Measurements from ENCODE around the gene CHD1.

Gene CHD1

DNA sequence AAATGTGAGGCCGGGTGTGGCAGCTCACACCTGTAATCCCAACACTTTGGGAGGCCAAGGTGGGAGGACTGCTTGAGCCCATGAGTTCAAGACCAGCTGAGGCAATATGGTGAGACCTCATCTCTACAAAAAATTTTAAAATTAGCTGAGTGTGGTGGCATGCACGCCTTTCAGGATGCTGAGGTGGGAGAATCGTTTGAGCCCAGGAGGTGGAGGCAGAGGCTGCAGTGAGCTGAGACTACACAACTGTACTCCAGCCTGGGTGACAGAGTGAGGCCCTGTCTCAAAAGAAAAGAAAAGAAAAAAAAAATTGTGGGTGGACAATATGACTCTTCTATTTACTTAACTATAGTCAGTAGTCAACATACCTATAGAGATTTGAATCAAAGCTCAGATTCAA lies 4.8 kb downstream of the CHD1 start:
- DNase-seq (no peak), ATAC-seq (no peak)
- H3K27ac Mint-ChIP-seq: peak overlapping the region in 1 of 2 donors; percentile 57
- H3K4me3 Mint-ChIP-seq: peak overlapping the region in 1 of 2 donors; percentile 51
- peaks cover 40% of the 10 kb centered on the region for H3K4me1 Mint-ChIP-seq
- H3K27me3 Mint-ChIP-seq: no peaks in the 10 kb centered on the region
- no peaks in the 10 kb centered on the region for H3K9me3 Mint-ChIP-seq

DNA sequence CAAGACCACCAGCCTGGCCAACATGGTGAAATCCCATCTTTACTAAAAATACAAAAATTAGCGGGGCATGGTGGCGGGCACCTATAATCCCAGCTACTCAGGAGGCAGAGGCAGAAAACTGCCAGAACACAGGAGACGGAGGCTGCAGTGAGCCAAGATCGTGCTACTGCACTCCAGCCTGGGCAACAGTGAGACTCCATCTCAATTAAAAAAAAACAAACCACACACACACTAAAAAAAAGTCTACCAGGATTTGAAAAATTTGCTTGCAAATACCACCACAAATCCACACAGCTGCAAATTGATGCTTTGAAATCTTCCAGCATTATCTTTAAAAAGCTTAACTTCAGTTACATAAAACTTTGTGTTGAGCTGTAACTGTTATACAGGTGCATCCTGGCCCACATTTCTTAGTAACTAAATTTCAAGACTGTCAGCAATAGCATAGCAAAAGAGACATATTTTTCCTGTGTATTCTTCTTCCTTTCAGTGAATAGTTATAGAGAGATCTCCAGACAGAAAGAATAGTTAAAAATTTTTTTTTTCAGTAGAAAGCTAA lies 6.8 kb downstream of the CHD1 start:
- DNase-seq (no peak), ATAC-seq (no peak)
- H3K27me3 Mint-ChIP-seq: no peaks in the 10 kb centered on the region
- H3K4me3 Mint-ChIP-seq: peak overlapping the region; percentile 42 to 58
- H3K27ac Mint-ChIP-seq: peak overlapping the region in 1 of 2 donors; percentile 35
- peaks cover 59% of the 10 kb centered on the region for H3K4me1 Mint-ChIP-seq
- H3K9me3 Mint-ChIP-seq: no peaks in the 10 kb centered on the region

DNA sequence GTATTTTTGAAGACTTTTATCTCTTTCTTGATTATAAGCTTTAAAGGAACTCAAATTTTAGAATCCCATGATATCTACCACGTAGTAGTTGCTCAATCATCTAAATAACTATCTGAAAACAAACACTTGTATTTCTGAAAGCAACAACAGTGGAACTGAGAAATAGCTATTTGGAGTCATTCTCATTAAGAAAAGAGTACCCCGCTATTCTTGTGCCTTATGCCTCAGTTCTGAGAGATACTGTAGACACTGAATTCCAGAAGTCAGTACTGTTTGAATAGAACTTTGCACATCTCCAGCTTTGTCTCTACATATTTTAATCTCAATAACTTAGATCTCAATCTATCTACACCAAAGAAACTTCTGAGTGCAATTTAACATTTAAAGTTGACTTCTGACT lies 11.4 kb downstream of the CHD1 start:
- no peak for DNase-seq
- H3K27ac Mint-ChIP-seq: no peak overlapping the region
- ATAC-seq: no peak
- H3K4me3 Mint-ChIP-seq: no peak overlapping the region
- peaks cover 63% of the 10 kb centered on the region for H3K4me1 Mint-ChIP-seq
- H3K27me3 Mint-ChIP-seq: no peaks in the 10 kb centered on the region
- no peaks in the 10 kb centered on the region for H3K9me3 Mint-ChIP-seq

GRCh38 chr5:98916540-98916939 lies 12.3 kb downstream of the CHD1 start:
- Mint-ChIP-seq H3K27me3 (no peaks in the 10 kb centered on the region), H3K9me3 (no peaks in the 10 kb centered on the region), H3K4me3 (no peak overlapping the region), H3K27ac (peak overlapping the region in 1 of 2 donors; percentile 47), H3K4me1 (peaks cover 57% of the 10 kb centered on the region)
- no peak for DNase-seq
- ATAC-seq: no peak

- H3K4me1 Mint-ChIP-seq: peaks cover 62% of the 10 kb centered on the region
- H3K9me3 Mint-ChIP-seq: no peaks in the 10 kb centered on the region
- peak; percentile 57 for ATAC-seq
- H3K27me3 Mint-ChIP-seq: no peaks in the 10 kb centered on the region
- DNase-seq: no peak
- no peak overlapping the region for H3K4me3 Mint-ChIP-seq
- no peak overlapping the region for H3K27ac Mint-ChIP-seq
Observed at GRCh38 chr5:98913911-98914310, 14.9 kb downstream of the CHD1 start.

- H3K27ac Mint-ChIP-seq: no peak overlapping the region
- ATAC-seq (peak; percentile 90), DNase-seq (no peak)
- no peak overlapping the region for H3K4me3 Mint-ChIP-seq
- H3K4me1 Mint-ChIP-seq: peaks cover 57% of the 10 kb centered on the region
- no peaks in the 10 kb centered on the region for H3K27me3 Mint-ChIP-seq
- H3K9me3 Mint-ChIP-seq: no peaks in the 10 kb centered on the region
Observed at GRCh38 chr5:98911280-98912040, 17.3 kb downstream of the CHD1 start.

DNA sequence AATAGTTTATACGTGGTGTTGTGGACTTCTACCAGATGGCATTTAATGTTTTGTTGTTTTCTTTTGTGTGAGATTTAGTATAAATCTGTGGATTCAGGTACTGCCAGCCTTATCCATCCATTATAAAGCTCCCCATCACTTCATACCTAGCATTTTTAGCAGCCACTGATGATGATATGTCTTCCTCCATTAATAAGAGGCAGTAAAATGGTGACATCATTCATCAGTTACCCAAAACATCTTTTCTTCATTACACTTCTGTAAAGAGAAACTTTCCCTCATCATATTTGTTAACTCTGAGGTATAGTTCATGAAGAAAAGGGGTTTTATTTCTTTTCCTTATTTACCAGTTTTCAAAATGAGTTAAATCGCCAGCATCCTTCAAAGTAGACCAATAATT lies 19.4 kb downstream of the CHD1 start:
- Mint-ChIP-seq H3K9me3 (no peaks in the 10 kb centered on the region), H3K4me3 (no peak overlapping the region), H3K27ac (no peak overlapping the region), H3K4me1 (peaks cover 52% of the 10 kb centered on the region), H3K27me3 (no peaks in the 10 kb centered on the region)
- ATAC-seq (no peak), DNase-seq (no peak)

DNA sequence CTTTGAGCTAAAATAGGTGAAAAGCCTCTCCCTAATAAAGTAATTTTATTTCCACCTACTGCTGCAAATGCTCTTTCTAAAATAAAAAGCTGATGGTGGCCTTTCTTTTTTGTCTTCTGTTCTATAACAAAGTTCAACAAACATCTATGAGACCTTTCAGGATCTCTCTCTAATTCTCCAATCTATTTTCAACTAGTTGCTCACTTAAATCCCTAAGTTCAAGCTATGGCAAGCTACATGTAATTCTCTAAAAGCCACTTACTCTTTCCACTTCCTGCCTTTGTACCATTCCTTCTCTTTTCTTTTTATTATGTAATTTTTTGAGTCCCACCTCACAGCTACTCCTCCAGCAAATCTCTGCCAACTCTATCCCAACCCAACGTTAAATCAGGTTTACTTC lies 20.9 kb downstream of the CHD1 start:
- H3K4me1 Mint-ChIP-seq: peaks cover 44% of the 10 kb centered on the region
- no peaks in the 10 kb centered on the region for H3K27me3 Mint-ChIP-seq
- H3K9me3 Mint-ChIP-seq: no peaks in the 10 kb centered on the region
- peak overlapping the region; percentile 8 to 85 for H3K27ac Mint-ChIP-seq
- ATAC-seq (no peak), DNase-seq (no peak)
- no peak overlapping the region for H3K4me3 Mint-ChIP-seq

- ATAC-seq (no peak), DNase-seq (no peak)
- Mint-ChIP-seq H3K9me3 (no peaks in the 10 kb centered on the region), H3K27ac (no peak overlapping the region), H3K4me3 (no peak overlapping the region), H3K27me3 (no peaks in the 10 kb centered on the region), H3K4me1 (peaks cover 44% of the 10 kb centered on the region)
Observed at GRCh38 chr5:98906756-98907355, 22.0 kb downstream of the CHD1 start.

DNA sequence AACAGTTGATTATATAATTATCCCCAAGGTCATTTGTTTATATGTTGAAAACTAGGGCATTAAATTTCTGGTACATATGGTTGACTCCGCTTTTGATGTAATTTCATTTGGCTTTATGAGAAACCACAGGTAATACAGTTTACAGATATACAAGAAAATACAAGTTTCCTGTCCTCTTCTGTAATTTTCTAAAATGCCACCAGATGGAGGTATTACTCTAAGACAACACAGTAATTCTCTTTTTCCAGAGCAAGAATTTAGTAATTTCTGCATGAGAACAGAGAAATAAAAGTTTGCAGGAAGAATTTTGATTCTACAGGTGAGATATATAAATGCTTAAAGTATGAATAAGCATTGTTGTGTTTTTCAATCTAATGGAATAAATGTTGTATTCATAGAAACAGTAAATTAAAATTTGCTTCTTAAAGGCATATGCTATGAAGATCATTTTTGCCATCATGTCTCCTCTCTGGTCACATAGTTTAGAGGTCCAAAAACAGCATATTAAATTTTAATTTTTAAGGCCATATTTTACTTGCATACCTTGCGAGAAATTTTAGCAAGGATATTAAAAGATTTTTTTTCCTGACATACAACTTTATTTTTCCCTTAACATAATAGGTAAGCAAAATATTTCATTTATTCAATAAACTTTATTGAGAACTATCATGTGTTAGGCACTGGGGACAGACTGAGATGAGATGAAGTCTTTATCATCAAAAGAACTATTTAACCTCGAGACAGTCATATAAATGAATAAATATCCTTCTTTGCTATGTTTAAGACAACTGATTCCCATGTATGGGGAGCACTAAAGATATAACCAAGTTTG lies 22.7 kb downstream of the CHD1 start:
- Mint-ChIP-seq H3K4me3 (no peak overlapping the region), H3K27me3 (no peaks in the 10 kb centered on the region), H3K27ac (no peak overlapping the region), H3K4me1 (peaks cover 38% of the 10 kb centered on the region), H3K9me3 (no peaks in the 10 kb centered on the region)
- no peak for DNase-seq
- peak; percentile 50 for ATAC-seq

- DNase-seq: no peak
- no peaks in the 10 kb centered on the region for H3K27me3 Mint-ChIP-seq
- H3K9me3 Mint-ChIP-seq: no peaks in the 10 kb centered on the region
- no peak overlapping the region for H3K4me3 Mint-ChIP-seq
- ATAC-seq: no peak
- peaks cover 28% of the 10 kb centered on the region for H3K4me1 Mint-ChIP-seq
- no peak overlapping the region for H3K27ac Mint-ChIP-seq
Observed at GRCh38 chr5:98904780-98905179, 24.0 kb downstream of the CHD1 start.

DNA sequence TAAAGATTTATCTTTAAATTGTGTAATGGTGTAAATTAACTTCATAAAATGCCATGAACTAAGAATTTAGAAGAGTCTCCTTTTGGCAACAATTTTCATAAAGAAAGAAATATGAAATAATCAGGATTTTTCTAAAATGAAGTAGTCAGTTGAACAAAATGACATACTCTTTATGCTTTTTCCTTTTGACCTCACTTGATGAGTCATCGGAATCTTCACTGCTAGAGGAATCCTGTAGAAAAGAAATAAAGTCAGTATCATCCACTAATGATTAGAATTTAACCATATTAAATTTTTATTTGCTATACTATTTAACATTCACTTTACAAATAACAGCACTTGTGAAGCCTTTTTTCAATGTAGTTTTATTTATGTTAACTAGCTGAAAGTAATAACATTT lies 26.1 kb downstream of the CHD1 start:
- ATAC-seq: no peak
- Mint-ChIP-seq H3K4me3 (no peak overlapping the region), H3K27ac (no peak overlapping the region), H3K4me1 (peaks cover 20% of the 10 kb centered on the region), H3K9me3 (no peaks in the 10 kb centered on the region), H3K27me3 (no peaks in the 10 kb centered on the region)
- DNase-seq: no peak

- DNase-seq (no peak), ATAC-seq (no peak)
- Mint-ChIP-seq H3K27me3 (no peaks in the 10 kb centered on the region), H3K4me3 (no peak overlapping the region), H3K4me1 (peaks cover 8% of the 10 kb centered on the region), H3K9me3 (no peaks in the 10 kb centered on the region), H3K27ac (peak overlapping the region in 1 of 2 donors; percentile 78)
Observed at GRCh38 chr5:98899456-98899855, 29.4 kb downstream of the CHD1 start.

DNA sequence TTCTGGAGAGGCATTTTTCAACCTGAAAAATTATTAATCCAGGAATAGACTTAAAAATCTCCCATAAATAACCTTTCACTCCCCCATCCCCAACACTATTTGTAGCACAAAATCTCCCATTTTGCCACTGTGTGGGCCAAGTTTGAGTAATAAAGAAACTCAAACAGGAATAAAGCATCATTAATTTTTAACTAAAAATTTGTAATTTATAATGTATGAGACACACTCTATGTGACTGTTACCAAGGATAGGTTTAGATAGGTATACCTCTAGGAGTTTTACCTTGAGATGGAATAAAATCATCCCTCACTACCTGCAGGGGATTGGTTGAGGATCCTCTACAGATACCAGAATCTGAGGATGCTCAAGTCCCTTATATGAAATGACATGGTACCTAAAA lies 30.1 kb downstream of the CHD1 start:
- peaks cover 8% of the 10 kb centered on the region for H3K4me1 Mint-ChIP-seq
- no peak overlapping the region for H3K27ac Mint-ChIP-seq
- no peaks in the 10 kb centered on the region for H3K27me3 Mint-ChIP-seq
- DNase-seq (no peak), ATAC-seq (no peak)
- no peaks in the 10 kb centered on the region for H3K9me3 Mint-ChIP-seq
- no peak overlapping the region for H3K4me3 Mint-ChIP-seq

DNA sequence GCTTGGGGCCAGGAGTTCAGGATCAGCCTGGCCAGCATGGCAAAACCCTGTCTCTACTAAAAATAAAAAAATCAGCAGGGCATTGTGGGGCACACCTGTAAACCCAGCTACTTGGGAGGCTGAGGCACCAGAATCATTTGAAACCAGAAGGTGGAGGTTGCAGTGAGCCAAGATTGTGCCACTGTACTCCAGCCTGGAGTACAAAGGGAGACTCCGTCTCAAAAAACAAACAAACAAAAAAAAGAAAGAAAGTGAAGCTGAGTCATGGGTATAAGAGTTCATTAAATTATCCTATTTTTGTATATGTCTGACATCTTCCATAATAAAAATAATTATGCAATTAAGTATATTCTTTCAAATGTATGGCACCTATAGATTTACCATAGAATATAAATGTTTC lies 37.2 kb downstream of the CHD1 start:
- no peaks in the 10 kb centered on the region for H3K27me3 Mint-ChIP-seq
- H3K27ac Mint-ChIP-seq: peak overlapping the region in 1 of 2 donors; percentile 42
- ATAC-seq: no peak
- no peaks in the 10 kb centered on the region for H3K9me3 Mint-ChIP-seq
- no peak overlapping the region for H3K4me3 Mint-ChIP-seq
- DNase-seq: no peak
- no peaks in the 10 kb centered on the region for H3K4me1 Mint-ChIP-seq

DNA sequence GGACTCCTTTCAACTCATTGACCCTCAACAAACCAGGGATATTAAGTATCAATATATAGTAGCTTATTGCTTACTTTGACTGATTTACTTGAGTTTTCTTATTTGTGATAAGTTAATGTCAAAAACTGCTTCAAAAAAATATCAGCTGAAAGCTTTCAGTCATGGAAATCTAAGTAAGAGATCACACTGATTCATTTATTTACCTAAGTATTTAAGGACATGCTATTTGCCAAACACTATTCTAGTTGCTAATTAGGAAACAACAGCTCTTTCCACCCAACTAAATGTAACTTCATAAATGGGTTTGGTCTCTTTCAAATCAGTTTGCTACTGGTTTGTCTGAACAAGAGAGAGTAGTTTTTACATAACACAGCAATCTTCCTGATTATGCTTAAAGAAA lies 48.2 kb downstream of the CHD1 start:
- ATAC-seq (no peak), DNase-seq (no peak)
- peaks cover 15% of the 10 kb centered on the region for H3K4me1 Mint-ChIP-seq
- H3K4me3 Mint-ChIP-seq: no peak overlapping the region
- H3K9me3 Mint-ChIP-seq: no peaks in the 10 kb centered on the region
- H3K27me3 Mint-ChIP-seq: no peaks in the 10 kb centered on the region
- peak overlapping the region in 1 of 2 donors; percentile 7 for H3K27ac Mint-ChIP-seq

Measured in stimulated activated naive CD8-positive, alpha-beta T cell treated with anti-CD3 and anti-CD28 coated beads, Interleukin-15, amount 100 ng/mL, for 72 hours (primary cell).